HEK293 (cell line): Measurements from ENCODE around the gene FES.

Experiments used
- CTCF ChIA-PET: fragments of 350-600 bp; formaldehyde crosslinking; extraction: SDS; loops from one replicate; lab custom pipeline; 2021; ENCODE audit warnings: antibody characterized with exemption; lab: Yijun Ruan, JAX
- POLR2A ChIA-PET: fragments of 300-600 bp; formaldehyde crosslinking; extraction: SDS; loops from one replicate; lab custom pipeline; 2020; ENCODE audit warnings: antibody characterized with exemption, inconsistent platforms; lab: Yijun Ruan, JAX
- H3K27ac ChIP-seq: fragments of 200-500 bp; sonication (Bioruptor generic); 2 replicates; pipeline ENCODE4 v1.5.1; 2014; ENCODE audit warnings: low read depth, low read length, control low read depth, inconsistent platforms; ENCODE audit errors: extremely low read depth
- H3K36me3 ChIP-seq, 2 experiments: fragments of 200-500 bp in 1 of 2; sonication (Bioruptor generic) in 1 of 2; 1 replicate in 1 of 2; 2 replicates in 1 of 2; pipeline ENCODE4 v1.5.1; 2014 to 2017; ENCODE audit warnings: inconsistent platforms in 2 of 2, low read length in 2 of 2; ENCODE audit not compliant: control insufficient read depth in 2 of 2, insufficient read depth in 1 of 2
- H3K4me1 ChIP-seq: fragments of 200-500 bp; sonication (Bioruptor generic); 2 replicates; pipeline ENCODE4 v1.5.1; 2014; ENCODE audit warnings: mild to moderate bottlenecking, low read length, inconsistent platforms; ENCODE audit not compliant: control insufficient read depth, insufficient read depth
- H3K4me3 ChIP-seq: 2 replicates; pipeline ENCODE4 v1.5.1; 2011; ENCODE audit warnings: low read depth, mild to moderate bottlenecking, control low read depth, low read length, moderate library complexity
- H3K9me3 ChIP-seq: fragments of 200-500 bp; sonication (Bioruptor generic); 2 replicates; pipeline ENCODE4 v1.5.1; 2014; ENCODE audit warnings: low read depth, low read length, inconsistent platforms; ENCODE audit not compliant: control insufficient read depth, insufficient read depth
- GLIS1 ChIP-seq: fragments of 450-650 bp; formaldehyde crosslinking; IDR thresholded peaks from 2 replicates; pipeline ENCODE4 v1.5.1; 2016; ENCODE audit warnings: missing biosample characterization, missing genetic modification characterization
- HOXD13 ChIP-seq: sonication (generic); formaldehyde crosslinking; IDR thresholded peaks from 2 replicates; pipeline ENCODE4 v1.8.0; 2022; ENCODE audit warnings: missing genetic modification reagents, borderline replicate concordance
- KLF1 ChIP-seq: fragments of 450-650 bp; formaldehyde crosslinking; IDR thresholded peaks from 2 replicates; pipeline ENCODE4 v1.5.1; 2016; ENCODE audit warnings: missing biosample characterization, missing genetic modification characterization
- KLF17 ChIP-seq: fragments of 450-650 bp; formaldehyde crosslinking; IDR thresholded peaks from 2 replicates; pipeline ENCODE4 v1.5.1; 2016; ENCODE audit warnings: missing biosample characterization, missing genetic modification characterization
- KLF7 ChIP-seq: fragments of 450-650 bp; formaldehyde crosslinking; IDR thresholded peaks from 2 replicates; pipeline ENCODE4 v1.5.1; 2016; ENCODE audit warnings: missing biosample characterization, missing genetic modification characterization, borderline replicate concordance
- REPIN1 ChIP-seq: fragments of 450-650 bp; formaldehyde crosslinking; IDR thresholded peaks from 2 replicates; pipeline ENCODE4 v1.5.1; 2017; ENCODE audit warnings: missing biosample characterization, missing genetic modification characterization, low read depth
- SCRT2 ChIP-seq: fragments of 450-650 bp; formaldehyde crosslinking; IDR thresholded peaks from 2 replicates; pipeline ENCODE4 v1.5.1; 2016; ENCODE audit warnings: missing biosample characterization, missing genetic modification characterization
- SP2 ChIP-seq: fragments of 450-650 bp; formaldehyde crosslinking; IDR thresholded peaks from 2 replicates; pipeline ENCODE4 v1.5.1; 2016; ENCODE audit warnings: missing biosample characterization, missing genetic modification characterization
- ZBTB1 ChIP-seq: fragments of 450-650 bp; formaldehyde crosslinking; IDR thresholded peaks from 2 replicates; pipeline ENCODE4 v1.5.1; 2016; ENCODE audit warnings: missing biosample characterization, missing genetic modification characterization
- ZBTB10 ChIP-seq: fragments of 450-650 bp; formaldehyde crosslinking; IDR thresholded peaks from 2 replicates; pipeline ENCODE4 v1.5.1; 2016; ENCODE audit warnings: missing biosample characterization, missing genetic modification characterization
- ZBTB17 ChIP-seq: fragments of 450-650 bp; formaldehyde crosslinking; IDR thresholded peaks from 2 replicates; pipeline ENCODE4 v1.5.1; 2016; ENCODE audit warnings: missing biosample characterization, missing genetic modification characterization
- ZBTB8A ChIP-seq: fragments of 450-650 bp; formaldehyde crosslinking; IDR thresholded peaks from 2 replicates; pipeline ENCODE4 v1.5.1; 2016; ENCODE audit warnings: missing biosample characterization, missing genetic modification characterization
- ZFP69B ChIP-seq: fragments of 450-650 bp; formaldehyde crosslinking; IDR thresholded peaks from 2 replicates; pipeline ENCODE4 v1.5.1; 2016; ENCODE audit warnings: missing biosample characterization, missing genetic modification characterization
- ZNF146 ChIP-seq: fragments of 450-650 bp; formaldehyde crosslinking; IDR thresholded peaks from 2 replicates; pipeline ENCODE4 v1.5.1; 2016; ENCODE audit warnings: missing biosample characterization, missing genetic modification characterization
- ZNF18 ChIP-seq: fragments of 450-650 bp; formaldehyde crosslinking; IDR thresholded peaks from 2 replicates; pipeline ENCODE4 v1.5.1; 2016; ENCODE audit warnings: missing biosample characterization, missing genetic modification characterization
- ZNF221 ChIP-seq: fragments of 450-650 bp; formaldehyde crosslinking; IDR thresholded peaks from 2 replicates; pipeline ENCODE4 v1.5.1; 2017; ENCODE audit warnings: missing biosample characterization, missing genetic modification characterization, borderline replicate concordance
- ZNF324 ChIP-seq: fragments of 450-650 bp; formaldehyde crosslinking; IDR thresholded peaks from 2 replicates; pipeline ENCODE4 v1.5.1; 2016; ENCODE audit warnings: missing biosample characterization, missing genetic modification characterization
- ZNF335 ChIP-seq: fragments of 450-650 bp; formaldehyde crosslinking; conservative IDR thresholded peaks from 2 replicates; pipeline ENCODE4 v1.5.1; 2016; ENCODE audit warnings: missing biosample characterization, missing genetic modification characterization
- ZNF394 ChIP-seq: fragments of 450-650 bp; formaldehyde crosslinking; IDR thresholded peaks from 2 replicates; pipeline ENCODE4 v1.5.1; 2016; ENCODE audit warnings: missing biosample characterization, missing genetic modification characterization, mild to moderate bottlenecking, moderate library complexity, borderline replicate concordance
- ZNF433 ChIP-seq: fragments of 450-650 bp; formaldehyde crosslinking; IDR thresholded peaks from 2 replicates; pipeline ENCODE4 v1.5.1; 2016; ENCODE audit warnings: missing biosample characterization, missing genetic modification characterization, low read depth
- ZNF501 ChIP-seq: fragments of 450-650 bp; formaldehyde crosslinking; IDR thresholded peaks from 2 replicates; pipeline ENCODE4 v1.5.1; 2016; ENCODE audit warnings: missing biosample characterization, missing genetic modification characterization
- ZNF521 ChIP-seq: fragments of 450-650 bp; formaldehyde crosslinking; IDR thresholded peaks from 2 replicates; pipeline ENCODE4 v1.5.1; 2017; ENCODE audit warnings: missing biosample characterization, mild to moderate bottlenecking, missing genetic modification characterization
- ZNF600 ChIP-seq: fragments of 450-650 bp; formaldehyde crosslinking; IDR thresholded peaks from 2 replicates; pipeline ENCODE4 v1.5.1; 2016; ENCODE audit warnings: missing biosample characterization, missing genetic modification characterization
- ZNF626 ChIP-seq: fragments of 450-650 bp; sonication (Bioruptor Pico); formaldehyde crosslinking; IDR thresholded peaks from 2 replicates; pipeline ENCODE4 v1.5.1; 2018; ENCODE audit warnings: missing biosample characterization, missing genetic modification characterization, inconsistent platforms
- ZNF629 ChIP-seq: fragments of 450-650 bp; formaldehyde crosslinking; IDR thresholded peaks from 2 replicates; pipeline ENCODE4 v1.5.1; 2017; ENCODE audit warnings: missing biosample characterization, missing genetic modification characterization
- ZNF664 ChIP-seq: fragments of 450-650 bp; formaldehyde crosslinking; IDR thresholded peaks from 2 replicates; pipeline ENCODE4 v1.5.1; 2016; ENCODE audit warnings: missing biosample characterization, missing genetic modification characterization
- ZNF792 ChIP-seq: fragments of 450-650 bp; formaldehyde crosslinking; IDR thresholded peaks from 2 replicates; pipeline ENCODE4 v1.5.1; 2016; ENCODE audit warnings: missing biosample characterization, missing genetic modification characterization

Gene FES

GRCh38 chr15:90869140-90869541 lies 15.2 kb upstream of the FES start:
- ChIA-PET CTCF (interaction anchor here (1.2 kb wide), 1 partner anchor 63 kb away, joined by 8 read pairs; the partner anchor contains the start of gene HDDC3), POLR2A (interaction anchor here (0.7 to 3.0 kb wide), 7 partner anchors 13 to 152 kb away, joined by 3 to 16 read pairs (median 3); partner anchors contain the start of genes BLM and RCCD1)
- TF ChIP-seq ZNF221 (tag by site-specific recombination) (no peak), ZNF626 (tag by site-specific recombination) (no peak), KLF7 (tag by site-specific recombination) (no peak)
- peaks cover 50% of the 10 kb centered on the region for H3K4me1 ChIP-seq
- H3K4me3 ChIP-seq: no peak overlapping the region
- H3K9me3 ChIP-seq: no peaks in the 10 kb centered on the region
- H3K27ac ChIP-seq: peak overlapping the region; percentile 96
- H3K36me3 ChIP-seq: peaks cover 0 to 3% of the 10 kb centered on the region in 2 experiments; a peak in 1 of 3 replicates

- Histone ChIP-seq H3K4me1 (peaks cover 54% of the 10 kb centered on the region), H3K36me3 (peaks cover under 1 to 3% of the 10 kb centered on the region in 2 experiments; a peak in 2 of 3 replicates), H3K9me3 (no peaks in the 10 kb centered on the region), H3K27ac (peak overlapping the region; percentile 96), H3K4me3 (no peak overlapping the region)
- ChIA-PET CTCF (interaction anchor here (0.6 to 1.4 kb wide), 4 partner anchors 63 to 152 kb away, joined by 3 to 8 read pairs (median 3); partner anchors contain the start of gene HDDC3), POLR2A (interaction anchor here (0.7 to 3.0 kb wide), 9 partner anchors 12 to 152 kb away, joined by 3 to 16 read pairs (median 3); partner anchors contain the start of genes BLM, HDDC3, RCCD1 and UNC45A)
- peak; percentile 69 for TF ChIP-seq ZNF18 (tag by site-specific recombination)
- TF ChIP-seq ZNF600 (tag by site-specific recombination): 0 out of 2 replicates have a peak, but pooled peaks have one; percentile 17
- no peak for TF ChIP-seq ZNF792 (tag by site-specific recombination)
- peak; percentile 94 for TF ChIP-seq KLF1 (tag by site-specific recombination)
- no peak for TF ChIP-seq REPIN1 (tag by site-specific recombination)
- TF ChIP-seq SCRT2 (tag by site-specific recombination): 0 out of 2 replicates have a peak, but pooled peaks have one; percentile 7
- no peak for TF ChIP-seq ZBTB10 (tag by site-specific recombination)
- TF ChIP-seq KLF17 (tag by site-specific recombination): peak; percentile 76; the same call in 1 of the 2 replicates
- no peak for TF ChIP-seq ZNF521 (tag by site-specific recombination)
- no peak for TF ChIP-seq HOXD13 (CRISPR knock-in tag)
- peak; percentile 39; the same call in 1 of the 2 replicates for TF ChIP-seq ZBTB8A (tag by site-specific recombination)
- peak; percentile 92 for TF ChIP-seq SP2 (tag by site-specific recombination)
- TF ChIP-seq ZNF629 (tag by site-specific recombination): peak; percentile 50
- peak; percentile 76 for TF ChIP-seq ZNF335
- TF ChIP-seq ZNF433 (tag by site-specific recombination): no peak
- peak; percentile 98 for TF ChIP-seq GLIS1 (tag by site-specific recombination)
- TF ChIP-seq ZBTB17 (tag by site-specific recombination): peak; percentile 54; the same call in 1 of the 2 replicates
- TF ChIP-seq ZNF664: no peak
- TF ChIP-seq ZBTB1: no peak
- TF ChIP-seq ZNF146 (tag by site-specific recombination): no peak
- TF ChIP-seq ZNF501: no peak
- 0 out of 2 replicates have a peak, but pooled peaks have one; percentile 32 for TF ChIP-seq ZNF394 (tag by site-specific recombination)
- TF ChIP-seq ZNF324 (tag by site-specific recombination): no peak
- TF ChIP-seq ZFP69B (tag by site-specific recombination): peak; percentile 93
Measured at GRCh38 chr15:90869601-90870353, 14.5 kb upstream of the FES start.
